ENCODE data around the gene PAX2. TPM values are rescaled to one million over a fixed set of nuclear protein-coding genes. Genes with fewer than 3 reads are reported as not detected.

Gene PAX2
- total RNA-seq, 3 donors from 2014 or later: under 0.01 TPM; not detected in 2

- Histone ChIP-seq H3K4me1 (no peaks in the 10 kb centered on the region), H3K9me3 (no peaks in the 10 kb centered on the region), H3K4me3 (no peak overlapping the region), H3K36me3 (no peaks in the 10 kb centered on the region), H3K27me3 (peaks cover 0 to 45% of the 10 kb centered on the region in 2 donors), H3K27ac (no peak overlapping the region)
- intact Hi-C loops (cut with DNase I; ENCODE audit: low total_unique reads): no loop called here
- no peak for DNase-seq (ENCODE audit: low spot score in 2 of 2)
- TF ChIP-seq POLR2AphosphoS5 (IDR thresholded peaks at IDR 0.05) (no peak), POLR2A (IDR thresholded peaks at IDR 0.05) (no peak), CTCF (IDR thresholded peaks at IDR 0.05) (no peak)
Measured at GRCh38 chr10:100705139-100705538, 40.2 kb upstream of the PAX2 start.

- Histone ChIP-seq H3K27ac (no peak overlapping the region), H3K27me3 (peaks cover 0 to 58% of the 10 kb centered on the region in 2 donors), H3K4me3 (no peak overlapping the region), H3K4me1 (no peaks in the 10 kb centered on the region), H3K36me3 (no peaks in the 10 kb centered on the region), H3K9me3 (no peaks in the 10 kb centered on the region)
- no peak for TF ChIP-seq POLR2AphosphoS5 (IDR thresholded peaks at IDR 0.05)
- TF ChIP-seq CTCF (IDR thresholded peaks at IDR 0.05): no peak
- no peak for TF ChIP-seq POLR2A (IDR thresholded peaks at IDR 0.05)
- intact Hi-C loops (cut with DNase I; ENCODE audit: low total_unique reads): no loop called here
- DNase-seq (ENCODE audit: low spot score in 2 of 2): no peak
Measured at GRCh38 chr10:100707261-100707848, 38.0 kb upstream of the PAX2 start.

- Histone ChIP-seq H3K4me3 (peak overlapping the region in 2 of 3 donors; percentile 24 to 54), H3K9me3 (no peaks in the 10 kb centered on the region), H3K27me3 (peaks cover 4 to 76% of the 10 kb centered on the region in 2 donors), H3K36me3 (no peaks in the 10 kb centered on the region), H3K4me1 (peaks cover 0 to 7% of the 10 kb centered on the region in 2 donors), H3K27ac (no peak overlapping the region)
- TF ChIP-seq CTCF (IDR thresholded peaks at IDR 0.05) (no peak), POLR2A (IDR thresholded peaks at IDR 0.05) (no peak), POLR2AphosphoS5 (IDR thresholded peaks at IDR 0.05) (no peak)
- intact Hi-C loops (cut with DNase I; ENCODE audit: low total_unique reads): no loop called here
- DNase-seq (ENCODE audit: low spot score in 2 of 2): no peak
Measured at GRCh38 chr10:100709146-100710082, 36.0 kb upstream of the PAX2 start.

GRCh38 chr10:100710151-100710871 lies 35.1 kb upstream of the PAX2 start:
- H3K27ac ChIP-seq: no peak overlapping the region
- no peaks in the 10 kb centered on the region for H3K36me3 ChIP-seq
- H3K4me3 ChIP-seq: peak overlapping the region in 2 of 3 donors; percentile 24 to 54
- intact Hi-C loops (cut with DNase I; ENCODE audit: low total_unique reads): no loop called here
- H3K9me3 ChIP-seq: no peaks in the 10 kb centered on the region
- H3K4me1 ChIP-seq: peaks cover 0 to 7% of the 10 kb centered on the region in 2 donors
- TF ChIP-seq CTCF (IDR thresholded peaks at IDR 0.05) (no peak), POLR2A (IDR thresholded peaks at IDR 0.05) (no peak), POLR2AphosphoS5 (IDR thresholded peaks at IDR 0.05) (no peak)
- H3K27me3 ChIP-seq: peaks cover 4 to 83% of the 10 kb centered on the region in 2 donors
- no peak for DNase-seq (ENCODE audit: low spot score in 2 of 2)
